HepG2 (cell line): ENCODE measurements around the gene B4GALT7. TPM values are rescaled to one million over a fixed set of nuclear protein-coding genes. Genes with fewer than 3 reads are reported as not detected.

Experiments used
- AGO1 ChIP-seq: fragments of 200-400 bp; formaldehyde crosslinking; IDR thresholded peaks from 2 replicates; pipeline ENCODE4 v1.6.1; 2017; ENCODE audit warnings: mild to moderate bottlenecking, low read depth, low read length, moderate library complexity; ENCODE audit not compliant: poor library complexity, severe bottlenecking
- AKNA ChIP-seq: sonication (generic); formaldehyde crosslinking; IDR thresholded peaks from 2 replicates; pipeline ENCODE4 v1.4.0; 2020; ENCODE audit warnings: missing genetic modification reagents, borderline replicate concordance
- ATF6 ChIP-seq: sonication (generic); formaldehyde crosslinking; conservative IDR thresholded peaks from 2 replicates; pipeline ENCODE4 v1.4.0; 2020; ENCODE audit warnings: missing genetic modification reagents
- ATM ChIP-seq: fragments of 450-650 bp; IDR thresholded peaks from 2 replicates; pipeline ENCODE4 v1.7.1; 2017; ENCODE audit warnings: mild to moderate bottlenecking, borderline replicate concordance
- CBX1 ChIP-seq: IDR thresholded peaks from one replicate; pipeline ENCODE4 v1.6.1; 2016; ENCODE audit warnings: antibody characterized with exemption, low read depth
- DMTF1 ChIP-seq: sonication (generic); formaldehyde crosslinking; IDR thresholded peaks from 2 replicates; pipeline ENCODE4 v1.4.0; 2020; ENCODE audit warnings: mild to moderate bottlenecking, missing genetic modification reagents
- FOXA3 ChIP-seq: IDR thresholded peaks from 2 replicates; pipeline ENCODE4 v1.6.1; 2016; ENCODE audit warnings: missing genetic modification reagents, missing compliant biosample characterization
- HDAC6 ChIP-seq: fragments of 200-600 bp; sonication (generic); IDR thresholded peaks from 2 replicates; pipeline ENCODE4 v1.7.0; 2017; ENCODE audit warnings: mild to moderate bottlenecking, antibody characterized with exemption, low read length, low read depth
- HNF4A ChIP-seq: sonication (generic); formaldehyde crosslinking; IDR thresholded peaks from 2 replicates; pipeline ENCODE4 v1.4.0; 2020; ENCODE audit warnings: missing genetic modification reagents
- IRF2 ChIP-seq: IDR thresholded peaks from 2 replicates; pipeline ENCODE4 v1.6.1; 2018; ENCODE audit warnings: missing genetic modification reagents, missing compliant biosample characterization
- KLF12 ChIP-seq: sonication (generic); formaldehyde crosslinking; IDR thresholded peaks from 2 replicates; pipeline ENCODE4 v1.4.0; 2020; ENCODE audit warnings: missing genetic modification reagents, borderline replicate concordance
- MBD4 ChIP-seq: IDR thresholded peaks from 2 replicates; pipeline ENCODE4 v1.6.1; 2012; ENCODE audit warnings: low read length, inconsistent platforms, borderline replicate concordance
- SMAD1 ChIP-seq: sonication (generic); formaldehyde crosslinking; IDR thresholded peaks from 2 replicates; pipeline ENCODE4 v1.4.0; 2020; ENCODE audit warnings: missing genetic modification reagents, low read depth, mild to moderate bottlenecking, borderline replicate concordance
- ZNF180 ChIP-seq: sonication (generic); formaldehyde crosslinking; IDR thresholded peaks from 2 replicates; pipeline ENCODE4 v1.4.0; 2020; ENCODE audit warnings: low read depth, missing genetic modification reagents, borderline replicate concordance
- ZNF333 ChIP-seq: sonication (generic); formaldehyde crosslinking; IDR thresholded peaks from 2 replicates; pipeline ENCODE4 v1.4.0; 2020; ENCODE audit warnings: mild to moderate bottlenecking, missing genetic modification reagents, borderline replicate concordance
- ZNF383 ChIP-seq: sonication (generic); formaldehyde crosslinking; IDR thresholded peaks from 2 replicates; pipeline ENCODE4 v1.4.0; 2020; ENCODE audit warnings: missing genetic modification reagents, mild to moderate bottlenecking, borderline replicate concordance
- ZNF850 ChIP-seq: sonication (generic); formaldehyde crosslinking; conservative IDR thresholded peaks from 2 replicates; pipeline ENCODE4 v1.9.0; 2021; ENCODE audit warnings: mild to moderate bottlenecking, missing genetic modification reagents
- polyA plus RNA-seq, 8 experiments: library from polyadenylated mRNA; depleted of rRNA in 3 of 8; stranded (reverse) in 7 of 8; unstranded in 1 of 8; fragments of >200 nt; fragmentation: Illumina TruSeq in 4 of 8; extraction: Trizol in 4 of 8; gene quantifications; 2 replicates each; pipeline versions ENCODE4 v1.2.1 to v1.2.3, GENCODE V29; 2011 to 2016; ENCODE audit warnings: low read depth in 4 of 8, missing spikeins in 1 of 8, mixed read lengths in 1 of 8; ENCODE audit not compliant: insufficient read depth in 1 of 8
- total RNA-seq, 5 experiments: library from RNA; depleted of rRNA; stranded (reverse); fragments of >200 nt; fragmentation: Illumina TruSeq; extraction: Trizol; gene quantifications; 2 replicates each; pipeline ENCODE4 v1.2.3, GENCODE V29; 2016; ENCODE audit warnings: low read depth in 1 of 5
- TF ChIP-seq, protein P1 (sequence below): sonication (generic); formaldehyde crosslinking; IDR thresholded peaks from 2 replicates; pipeline ENCODE4 v1.5.0; 2020; ENCODE audit warnings: missing genetic modification reagents

Gene B4GALT7
- total and polyA plus RNA-seq, 2 of the 13 experiments (the other 11 are each of a cell fraction or from before 2014, with no cell fraction given): 16.4 to 20.5 TPM

GRCh38 chr5:177554474-177555111 is 45.3 kb upstream of the B4GALT7 start, which contains the start of gene FAM193B (continued):
- TF ChIP-seq, protein P1, sequence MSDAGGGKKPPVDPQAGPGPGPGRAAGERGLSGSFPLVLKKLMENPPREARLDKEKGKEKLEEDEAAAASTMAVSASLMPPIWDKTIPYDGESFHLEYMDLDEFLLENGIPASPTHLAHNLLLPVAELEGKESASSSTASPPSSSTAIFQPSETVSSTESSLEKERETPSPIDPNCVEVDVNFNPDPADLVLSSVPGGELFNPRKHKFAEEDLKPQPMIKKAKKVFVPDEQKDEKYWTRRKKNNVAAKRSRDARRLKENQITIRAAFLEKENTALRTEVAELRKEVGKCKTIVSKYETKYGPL (CRISPR knock-in tag): no peak
- TF ChIP-seq DMTF1 (CRISPR knock-in tag): no peak
- no peak for TF ChIP-seq ATF6 (CRISPR knock-in tag)
- no peak for TF ChIP-seq AKNA
- no peak for TF ChIP-seq ZNF850 (CRISPR knock-in tag)
- no peak for TF ChIP-seq HDAC6
- no peak for TF ChIP-seq ATM
- TF ChIP-seq MBD4: no peak
- peak; percentile 68; the same call in 1 of the 2 replicates for TF ChIP-seq KLF12 (CRISPR knock-in tag)
- TF ChIP-seq HNF4A (CRISPR knock-in tag): no peak
- TF ChIP-seq FOXA3 (CRISPR knock-in tag): peak; percentile 35; the same call in 1 of the 2 replicates
- no peak for TF ChIP-seq CBX1
- no peak for TF ChIP-seq SMAD1 (CRISPR knock-in tag)
- no peak for TF ChIP-seq AGO1
- peak; percentile 67 for TF ChIP-seq IRF2 (CRISPR knock-in tag)
- no peak for TF ChIP-seq ZNF180 (CRISPR knock-in tag)
- no peak for TF ChIP-seq ZNF333 (CRISPR knock-in tag)
- TF ChIP-seq ZNF383: no peak
